Glomerular visceral epithelial cell (primary cell): ENCODE data around the gene DST.
"Not testable (repeated sequence)": the region's sequence is repeated elsewhere in the genome, so short reads cannot be mapped to it uniquely, and the experiment has no call there.

Experiments
- DNase-seq: peaks from one replicate; pipeline ENCODE4 v3.0.0-alpha.2; 2016; ENCODE audit errors: extremely low spot score

The DST gene

DNA sequence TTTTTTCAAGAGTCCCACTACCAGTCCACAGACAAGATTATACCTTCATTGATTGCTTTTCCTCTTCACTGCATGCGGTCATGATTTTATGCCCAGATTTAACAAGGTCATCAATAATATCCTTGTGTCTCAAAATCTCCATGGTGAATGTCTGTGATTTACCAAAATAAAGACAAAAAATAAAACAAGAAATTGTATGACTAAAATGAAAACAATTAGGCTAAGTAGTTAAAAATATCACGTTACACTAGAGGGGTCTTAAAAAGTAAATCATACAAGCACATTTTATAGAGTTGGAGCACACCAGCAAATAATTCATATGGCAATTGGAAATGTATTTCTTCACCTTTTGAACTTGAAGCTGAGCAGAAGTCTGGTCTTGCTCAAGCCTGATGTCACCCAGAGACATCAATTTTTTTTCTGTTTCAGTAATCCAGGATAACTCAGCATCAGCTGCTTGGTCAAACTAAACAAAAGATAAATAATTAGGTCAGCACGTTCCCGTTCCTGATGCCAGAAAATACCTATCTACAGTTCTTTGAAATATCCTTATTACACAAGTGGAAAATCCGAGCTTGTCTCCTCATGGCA is 125.4 kb downstream of the DST start:
- no peak for DNase-seq

DNA sequence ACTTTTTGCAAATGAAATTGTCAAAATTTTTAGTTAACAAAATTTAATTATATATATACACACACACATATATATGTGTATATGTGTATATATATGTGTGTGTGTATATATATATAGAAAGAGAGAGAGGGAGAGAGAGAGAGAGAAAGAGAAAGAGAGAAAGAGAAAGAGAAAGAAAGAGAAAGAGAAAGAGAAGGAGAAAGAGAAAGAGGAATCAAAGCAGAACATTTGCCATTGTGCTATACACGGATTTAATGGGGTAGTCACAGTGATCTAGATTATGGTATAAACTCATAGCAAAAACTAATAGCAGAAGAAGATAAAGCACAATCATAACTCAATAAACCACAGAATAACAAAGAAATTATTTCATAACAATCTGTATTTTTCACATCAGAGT is 126.7 kb downstream of the DST start:
- DNase-seq = no peak

DNA sequence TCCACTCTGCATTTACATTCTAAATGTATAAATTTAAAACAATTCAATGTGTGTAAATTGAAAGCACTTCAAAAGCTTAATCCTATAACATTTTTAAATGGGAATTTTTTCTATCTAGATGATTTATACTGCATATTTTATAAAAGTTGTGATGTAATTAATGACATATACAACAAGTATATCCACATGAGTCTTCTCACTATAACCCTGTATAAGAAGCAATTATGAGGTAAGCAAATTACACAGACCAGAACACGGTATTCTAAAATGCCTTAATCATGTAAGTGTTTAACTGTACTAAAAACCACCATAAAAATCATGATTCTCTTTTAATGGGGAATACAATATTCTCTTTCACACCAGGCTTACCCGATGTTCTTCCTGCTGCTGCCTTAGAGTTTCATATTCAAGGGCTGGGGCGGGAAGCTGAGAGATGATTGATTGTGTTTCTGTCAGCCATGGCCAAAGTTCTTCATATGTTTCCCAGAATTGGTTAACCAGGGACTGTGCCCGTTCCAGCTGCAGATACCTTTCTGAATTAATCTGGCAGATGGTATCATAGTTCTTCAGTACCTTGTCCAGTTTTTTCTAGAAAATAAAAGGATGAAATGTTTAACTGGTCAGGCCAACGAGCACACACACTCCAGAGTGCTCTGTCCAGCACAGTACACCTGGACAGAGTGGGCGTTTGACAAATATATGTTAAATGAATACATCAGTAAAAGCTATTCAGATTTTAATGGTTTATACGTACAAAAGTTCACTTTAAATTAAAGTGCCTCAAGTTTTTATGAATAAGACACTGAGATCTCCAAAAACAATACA is 127.4 kb downstream of the DST start:
- DNase-seq = no peak

DNA sequence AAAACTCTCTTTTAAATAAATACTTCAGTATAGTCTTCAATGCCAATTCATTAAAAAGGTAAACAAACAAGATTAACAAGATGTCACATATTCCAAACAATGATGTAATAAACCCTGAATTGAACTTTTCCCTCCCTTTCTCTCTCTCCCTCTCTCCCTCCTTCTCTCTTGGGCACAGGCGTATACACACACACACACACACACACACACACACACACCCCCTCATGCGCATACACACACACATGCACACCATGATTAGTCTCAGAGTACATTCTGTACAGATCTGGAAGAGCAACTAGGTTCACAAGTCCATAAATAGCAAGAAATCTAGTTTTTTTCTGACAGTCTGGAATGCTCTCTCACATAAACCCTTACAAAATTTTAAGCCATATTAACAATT is 128.3 kb downstream of the DST start:
- DNase-seq = no peak

DNA sequence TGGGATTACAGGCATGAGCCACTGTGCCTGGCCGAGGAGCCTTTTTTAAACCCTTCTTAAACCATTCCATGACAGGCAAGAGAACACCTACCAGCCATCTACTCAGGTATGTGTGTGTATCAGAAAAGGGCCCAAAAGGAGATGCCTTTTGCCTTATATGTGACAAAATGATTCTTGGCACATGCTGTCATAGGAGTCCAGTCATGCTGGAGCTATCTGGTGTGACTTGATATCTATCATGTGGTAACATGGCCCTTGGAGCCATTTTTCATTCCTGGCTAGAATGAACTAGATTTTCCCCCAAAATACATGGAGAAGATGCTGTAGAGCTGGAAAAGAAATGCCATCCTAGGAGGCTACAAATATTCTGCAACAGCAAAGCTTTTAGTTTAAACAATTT is 129.1 kb downstream of the DST start:
- DNase-seq = no peak

DNA sequence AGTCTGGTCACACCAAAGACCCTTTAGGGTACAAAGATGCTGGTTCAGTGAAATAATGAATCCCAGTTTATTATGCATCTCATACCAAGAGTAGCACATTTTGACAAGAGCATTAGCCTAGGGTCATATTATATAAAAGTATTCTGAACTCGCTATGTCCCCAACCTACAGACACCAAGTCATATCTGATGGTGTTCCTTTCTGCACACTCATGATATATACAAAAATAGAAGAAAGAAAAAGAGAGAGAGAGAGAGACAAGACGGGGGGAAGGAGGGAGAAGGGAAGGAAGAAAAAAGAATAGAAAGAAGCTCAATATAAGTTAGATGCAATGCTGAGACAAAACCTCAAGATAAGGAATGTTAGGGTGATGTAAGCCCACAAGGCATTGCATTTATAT is 131.1 kb downstream of the DST start:
- no peak for DNase-seq

DNA sequence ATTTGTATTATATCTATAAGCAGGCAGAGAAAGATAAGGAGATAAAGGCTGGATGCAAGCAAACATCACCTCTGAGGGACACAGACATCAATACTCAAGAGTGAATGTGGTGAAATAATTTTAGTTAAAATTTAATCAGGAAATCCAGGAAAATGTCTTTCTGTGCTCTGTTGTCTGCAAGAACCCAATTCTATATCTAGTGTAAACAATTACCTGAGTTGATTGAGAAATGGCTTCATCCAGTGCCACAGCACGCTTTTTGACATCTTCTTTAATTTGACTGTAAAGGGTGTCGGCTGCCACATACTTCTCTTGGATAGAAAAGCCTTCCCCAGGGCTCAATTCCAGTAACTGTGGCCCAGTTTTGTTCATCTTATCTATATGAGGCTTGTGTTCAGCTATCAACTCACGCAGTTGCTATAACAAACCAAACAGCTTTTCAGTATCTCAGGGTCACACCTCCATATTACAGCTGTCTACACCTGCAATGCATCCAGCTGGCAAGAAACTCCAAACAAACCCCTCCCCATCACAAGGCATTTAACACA is 131.6 kb downstream of the DST start:
- DNase-seq = no peak

DNA sequence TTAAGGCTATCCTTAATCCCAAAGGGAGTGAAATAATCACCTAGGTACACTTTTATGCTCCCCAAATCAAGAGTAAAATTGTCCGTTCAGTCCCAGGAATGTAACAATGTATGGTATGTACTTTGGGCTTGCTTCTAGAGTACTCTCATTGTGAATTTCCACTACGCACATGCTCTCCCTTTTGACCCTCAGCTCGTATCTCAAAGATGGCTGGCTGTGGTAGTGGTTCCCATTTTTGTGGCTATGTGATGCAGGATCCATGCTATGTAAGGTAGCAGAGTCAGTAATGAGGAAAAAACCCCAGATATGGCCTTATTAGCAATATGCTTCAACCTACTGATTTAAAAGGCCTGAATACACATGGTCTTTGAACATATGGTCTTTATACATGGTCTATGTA is 133.7 kb downstream of the DST start:
- DNase-seq = no peak

DNA sequence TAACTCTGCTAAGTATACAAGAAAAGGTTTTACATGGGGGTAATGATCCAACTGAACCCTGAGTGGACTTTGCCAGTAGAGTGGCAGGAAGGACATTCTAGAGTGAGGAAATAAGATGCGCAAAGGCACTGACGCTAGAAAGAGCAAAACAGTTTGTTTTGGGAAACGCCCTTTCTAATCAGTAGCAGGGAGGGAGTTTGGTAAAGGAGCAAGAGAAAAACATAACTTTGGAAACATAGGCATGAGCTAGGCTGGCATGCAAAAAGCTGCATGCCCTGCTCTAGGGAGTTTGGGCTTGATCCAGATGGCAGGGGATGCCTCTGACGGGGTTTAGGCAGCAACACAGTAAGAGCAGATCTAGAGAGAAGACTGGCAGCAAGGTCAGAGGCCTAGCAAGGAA is 135.2 kb downstream of the DST start:
- DNase-seq = no peak

DNA sequence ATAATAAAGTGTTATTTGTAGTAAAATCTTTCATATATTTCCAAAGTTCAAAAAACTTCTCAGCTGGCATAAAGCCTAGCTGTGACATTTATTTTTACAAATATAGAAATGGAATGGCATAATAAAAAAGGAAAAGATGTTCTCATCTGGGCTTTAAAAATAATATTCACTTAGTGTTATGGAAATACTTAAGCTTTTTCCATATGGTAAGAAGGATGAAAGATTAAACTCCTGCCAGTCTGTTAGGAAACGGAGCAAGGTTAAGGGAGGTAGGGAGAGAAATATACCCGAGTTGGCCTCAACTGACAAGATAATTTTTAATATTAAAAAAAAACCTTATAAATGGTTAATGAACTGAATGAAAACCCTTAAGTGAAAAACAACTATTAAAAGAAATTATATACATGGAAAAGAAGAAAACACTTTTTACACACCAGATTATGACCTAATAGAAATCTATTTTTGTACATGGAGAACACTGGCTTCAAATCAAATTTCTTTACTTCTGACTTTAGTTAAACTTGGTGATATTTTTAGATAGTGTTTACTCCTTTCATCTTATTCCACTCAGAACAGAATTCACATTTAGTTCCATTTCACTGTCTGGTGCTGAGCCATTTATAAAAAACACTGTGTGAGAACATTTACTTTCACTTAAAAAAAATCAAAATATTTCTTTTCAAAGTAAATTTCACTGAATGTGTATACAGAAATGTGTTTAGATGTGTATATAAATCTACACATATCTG is 137.0 kb downstream of the DST start:
- DNase-seq = no peak

DNA sequence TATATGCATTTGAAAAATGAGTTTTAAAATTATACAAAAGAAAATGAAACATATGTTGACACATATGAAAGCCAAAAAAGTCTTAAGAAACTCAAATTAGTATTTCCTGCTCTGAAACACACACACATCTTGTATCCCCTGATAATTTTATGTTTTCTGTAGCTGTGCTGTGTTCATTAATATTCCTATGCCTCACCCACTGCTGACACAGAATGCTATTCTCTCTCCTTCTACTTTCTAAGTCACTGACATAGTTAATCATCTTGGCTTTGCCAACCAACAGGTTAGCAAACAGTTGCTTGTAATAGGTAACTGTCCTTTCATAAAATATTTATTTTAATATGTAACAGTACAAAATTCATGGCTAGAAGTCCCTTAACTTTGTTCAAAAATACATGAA is 140.7 kb downstream of the DST start:
- no peak for DNase-seq

DNA sequence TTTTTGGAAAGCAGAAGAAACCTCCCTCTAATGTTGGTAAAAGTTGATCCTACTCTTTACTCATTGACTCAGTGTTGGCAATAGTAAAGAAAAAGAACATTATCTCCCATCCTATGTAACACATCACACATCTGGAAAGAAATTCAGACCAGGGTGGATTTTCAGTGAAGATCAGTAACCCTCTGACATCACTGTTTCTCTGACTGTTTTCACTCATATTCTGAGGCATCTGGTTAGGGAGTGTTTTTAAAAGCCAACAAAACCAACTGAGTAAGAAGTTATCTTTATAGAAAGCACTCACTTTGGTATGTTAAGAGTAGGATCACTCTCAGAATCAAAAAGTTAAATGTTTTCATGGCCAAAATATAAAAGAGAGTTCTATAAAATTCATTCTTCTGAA is 143.6 kb downstream of the DST start:
- no peak for DNase-seq

DNA sequence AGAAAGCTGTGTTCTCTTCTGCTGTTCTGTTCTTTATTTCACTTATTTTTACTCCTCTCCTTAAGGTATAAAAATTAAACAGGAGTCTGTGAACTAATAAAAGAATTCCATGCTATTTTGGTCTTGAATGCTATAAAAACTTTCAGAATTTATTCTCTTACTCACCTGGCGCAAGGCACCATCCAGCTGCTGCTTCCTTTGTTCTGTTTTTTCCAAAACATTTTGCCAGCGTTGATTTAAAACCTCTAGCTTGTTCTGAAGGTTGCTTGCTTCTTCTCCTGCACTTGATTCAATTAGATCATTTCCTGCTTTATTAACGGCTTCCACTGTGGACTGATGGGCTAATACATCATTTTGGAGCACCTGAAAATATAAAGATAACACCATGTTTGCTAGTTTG is 145.0 kb downstream of the DST start:
- no peak for DNase-seq

DNA sequence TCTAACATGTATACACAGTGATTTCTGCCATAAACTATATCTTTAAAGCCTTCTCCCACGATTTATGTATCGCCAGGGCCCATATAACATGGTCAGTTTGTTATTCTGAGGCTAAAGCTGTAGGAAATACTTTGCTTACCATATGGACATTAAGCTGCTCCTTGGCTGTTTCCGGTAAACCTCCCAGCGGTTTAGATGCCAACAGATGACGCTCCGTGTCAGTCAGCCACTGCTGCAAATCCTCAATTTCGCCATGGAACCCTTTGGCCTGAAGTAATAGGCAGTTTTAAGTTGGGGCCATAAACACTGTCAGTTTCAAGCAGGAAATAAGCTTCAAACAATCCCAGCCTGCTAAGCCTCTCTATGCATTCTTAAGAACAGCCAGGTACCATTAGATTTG is 145.4 kb downstream of the DST start:
- DNase-seq = no peak

DNA sequence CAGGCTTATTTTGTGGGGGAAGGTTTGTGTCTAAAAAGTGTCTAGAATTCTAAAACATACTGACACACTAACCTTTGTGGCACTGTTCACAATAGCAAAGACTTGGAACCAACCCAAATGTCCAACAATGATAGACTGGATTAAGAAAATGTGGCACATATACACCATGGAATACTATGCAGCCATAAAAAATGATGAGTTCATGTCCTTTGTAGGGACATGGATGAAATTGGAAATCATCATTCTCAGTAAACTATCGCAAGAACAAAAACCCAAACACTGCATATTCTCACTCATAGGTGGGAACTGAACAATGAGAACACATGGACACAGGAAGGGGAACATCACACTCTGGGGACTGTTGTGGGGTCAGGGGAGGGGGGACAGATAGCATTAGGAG is 146.0 kb downstream of the DST start:
- not testable (repeated sequence) for DNase-seq

DNA sequence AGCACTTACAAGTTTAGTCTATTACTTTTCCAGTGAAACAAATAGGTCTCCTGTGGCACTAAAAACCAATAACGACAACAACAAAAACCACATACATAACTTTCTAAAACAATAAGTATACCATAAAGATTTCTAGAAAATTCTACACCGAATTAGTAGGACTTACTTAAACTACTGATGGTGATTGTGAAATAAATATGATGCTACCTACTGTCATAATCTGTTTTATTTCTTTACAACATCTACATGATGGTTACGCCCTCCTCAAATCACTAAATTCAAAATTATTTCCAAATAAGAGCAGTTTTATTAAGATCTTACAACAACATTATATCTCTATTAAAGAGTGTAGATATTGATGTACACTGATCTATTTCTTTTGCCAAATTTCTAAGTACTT is 147.0 kb downstream of the DST start:
- DNase-seq = no peak

DNA sequence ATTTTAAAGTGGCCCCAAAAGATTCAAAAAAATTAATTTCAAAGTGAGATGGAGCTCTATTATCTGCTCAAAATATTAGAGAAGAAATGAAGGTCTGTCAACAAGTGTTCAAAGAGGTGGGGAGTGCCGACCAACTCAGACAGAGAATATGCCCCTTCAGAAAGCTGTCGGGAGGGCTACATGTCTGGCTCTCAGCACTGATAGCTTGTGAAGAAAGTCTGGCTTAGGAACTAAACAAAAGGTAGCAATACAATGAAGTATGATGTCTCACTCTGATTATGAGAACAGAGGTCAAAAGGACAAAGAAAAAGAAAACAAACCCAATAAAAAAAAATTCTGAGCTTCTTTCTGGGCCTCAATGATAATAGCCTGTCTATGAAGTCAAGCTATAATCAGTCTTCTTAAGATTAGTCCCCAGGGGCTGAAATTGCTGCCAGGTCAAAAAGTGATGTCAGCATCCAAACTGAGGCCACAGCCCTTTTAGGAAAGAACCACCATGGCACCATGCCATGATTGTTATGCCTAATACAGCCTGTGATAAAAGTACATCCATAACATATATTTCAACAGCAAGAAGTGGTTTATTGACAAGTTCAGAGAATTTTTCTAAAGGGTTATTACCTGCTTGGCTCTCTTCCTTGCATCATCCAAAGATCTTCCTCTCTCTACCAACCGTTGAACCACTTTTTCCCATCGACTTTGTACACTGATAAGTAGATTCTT is 150.9 kb downstream of the DST start:
- peak; percentile 29 for DNase-seq

DNA sequence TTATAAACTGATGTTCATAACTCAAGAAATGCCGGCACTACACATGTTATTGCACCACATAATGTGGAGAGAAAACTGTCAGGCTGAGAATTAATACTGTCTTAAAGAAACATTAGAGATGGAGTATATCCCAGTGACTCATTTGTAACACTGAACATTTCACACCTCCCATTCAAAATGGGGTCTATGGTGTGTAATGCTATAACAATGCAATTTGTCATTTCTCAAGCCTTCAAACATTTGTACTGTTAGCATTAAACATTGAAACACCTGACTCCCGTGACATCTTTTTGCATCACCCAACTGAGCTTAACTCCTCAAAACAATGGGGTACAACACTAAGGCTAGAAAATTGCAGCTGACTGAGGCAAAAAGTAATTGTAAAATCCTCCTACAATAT is 151.7 kb downstream of the DST start:
- peak; percentile 71 for DNase-seq

DNA sequence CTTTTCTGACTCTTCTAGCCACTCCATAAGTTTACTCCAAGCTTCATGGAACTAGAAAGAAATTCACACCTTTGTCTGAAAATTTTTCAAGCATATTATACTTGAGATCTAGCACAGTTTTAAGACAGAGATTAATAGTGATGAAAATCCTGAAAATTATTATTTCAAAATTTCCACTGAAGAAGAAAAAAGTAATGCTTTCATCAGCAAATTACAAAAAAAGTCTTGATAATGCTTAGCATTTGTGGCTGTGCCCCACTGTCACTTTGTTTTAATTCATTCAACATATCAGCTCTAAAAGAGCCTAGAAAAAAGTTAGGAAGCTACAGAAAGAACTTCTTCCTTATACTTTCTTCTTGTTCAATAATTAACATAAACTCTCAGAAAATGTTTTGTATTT is 153.1 kb downstream of the DST start:
- DNase-seq = no peak

DNA sequence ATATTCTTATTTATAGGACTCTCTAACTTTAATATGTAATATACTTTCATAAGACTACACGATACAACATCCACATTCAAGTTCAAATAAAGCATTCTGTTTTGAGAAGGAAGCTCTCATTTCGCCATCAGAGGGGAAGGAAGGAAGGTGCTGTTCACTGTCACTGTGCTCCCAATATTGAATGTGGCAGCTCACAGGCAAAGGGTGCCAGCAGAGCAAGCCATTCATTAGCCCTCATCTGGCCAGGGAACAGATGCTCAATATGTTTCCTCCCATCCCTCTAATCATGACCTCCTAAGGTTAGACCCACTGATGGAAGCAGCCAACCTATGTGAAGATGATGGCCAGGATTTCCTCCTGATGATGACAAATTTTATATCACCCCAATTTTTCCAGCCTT is 154.4 kb downstream of the DST start:
- no peak for DNase-seq

DNA sequence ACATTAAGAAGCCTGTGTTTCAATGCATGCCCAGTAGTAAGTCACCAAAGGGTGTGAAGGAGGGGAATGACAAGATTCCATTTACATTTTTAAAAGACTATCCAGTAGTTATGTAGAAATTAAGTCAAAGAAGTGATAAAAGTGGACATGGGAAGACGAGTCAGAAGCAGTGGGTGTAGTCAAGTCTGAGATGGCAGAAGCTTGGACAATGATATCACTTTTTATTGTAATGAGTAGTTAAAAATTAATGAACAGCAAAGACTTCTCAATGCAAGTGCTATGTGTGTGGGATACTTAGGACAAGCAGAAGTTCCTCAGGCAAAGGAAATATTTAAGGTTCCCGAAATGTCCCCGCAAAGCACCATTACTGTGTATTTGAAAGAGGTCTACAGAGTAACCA is 156.0 kb downstream of the DST start:
- DNase-seq = peak; percentile 33

DNA sequence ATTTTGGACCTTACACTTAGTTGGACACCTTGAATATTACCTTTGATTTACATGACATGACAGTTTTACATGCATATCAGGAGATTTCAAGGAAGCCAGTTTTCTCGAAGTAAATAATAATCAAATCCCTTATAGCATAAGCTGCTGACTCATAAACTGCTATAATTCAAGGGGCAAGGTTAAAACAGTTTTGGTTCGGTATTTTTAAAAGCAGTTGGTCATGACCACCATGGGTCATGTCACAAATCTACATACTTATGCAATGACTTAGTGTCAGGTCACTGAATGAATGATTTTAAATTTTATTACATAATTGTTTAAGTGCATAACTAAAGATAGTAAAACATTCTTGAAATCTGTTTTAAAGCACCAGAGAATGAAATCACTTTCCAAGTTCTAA is 158.0 kb downstream of the DST start:
- DNase-seq = peak; percentile 53
